ENCODE measurements around the gene NAIF1.

- TF ChIP-seq GATA1 (IDR thresholded peaks at IDR 0.05; ENCODE audit: low read depth, low read length) (no peak), POLR2A (IDR thresholded peaks at IDR 0.05; ENCODE audit: low read length) (peak; percentile 74)
Measured at GRCh38 chr9:128067645-128068385, 695 bp upstream of the NAIF1 start, which contains the start of gene SLC25A25.

All from erythroblast (primary cell).